ENCODE measurements around the gene ZNF213. TPM values are rescaled to one million over a fixed set of nuclear protein-coding genes. Genes with fewer than 3 reads are reported as not detected.

The ZNF213 gene
- total RNA-seq, 1 donor from 2014 or later, result 7.6 TPM

- no peak overlapping the region for H3K4me3 ChIP-seq
- H3K9me3 ChIP-seq, result no peaks in the 10 kb centered on the region
- H3K4me1 ChIP-seq, result no peaks in the 10 kb centered on the region
- intact Hi-C loops (cut with DNase I), result no loop called here
- no peak for TF ChIP-seq POLR2AphosphoS5 (IDR thresholded peaks at IDR 0.05; ENCODE audit: insufficient read depth in 1 of 2, low read depth in 1 of 2)
- no peak for TF ChIP-seq POLR2A (IDR thresholded peaks at IDR 0.05)
- no peak overlapping the region for H3K27ac ChIP-seq
- no peaks in the 10 kb centered on the region for H3K36me3 ChIP-seq
- DNase-seq (ENCODE audit: extremely low spot score in 2 of 2), result no peak
- no peaks in the 10 kb centered on the region for H3K27me3 ChIP-seq
Measured at GRCh38 chr16:3092501-3092941, 42.3 kb upstream of the ZNF213 start.

- TF ChIP-seq POLR2A (IDR thresholded peaks at IDR 0.05), result no peak
- no peak for TF ChIP-seq POLR2AphosphoS5 (IDR thresholded peaks at IDR 0.05; ENCODE audit: insufficient read depth in 1 of 2, low read depth in 1 of 2)
- TF ChIP-seq, protein P1, sequence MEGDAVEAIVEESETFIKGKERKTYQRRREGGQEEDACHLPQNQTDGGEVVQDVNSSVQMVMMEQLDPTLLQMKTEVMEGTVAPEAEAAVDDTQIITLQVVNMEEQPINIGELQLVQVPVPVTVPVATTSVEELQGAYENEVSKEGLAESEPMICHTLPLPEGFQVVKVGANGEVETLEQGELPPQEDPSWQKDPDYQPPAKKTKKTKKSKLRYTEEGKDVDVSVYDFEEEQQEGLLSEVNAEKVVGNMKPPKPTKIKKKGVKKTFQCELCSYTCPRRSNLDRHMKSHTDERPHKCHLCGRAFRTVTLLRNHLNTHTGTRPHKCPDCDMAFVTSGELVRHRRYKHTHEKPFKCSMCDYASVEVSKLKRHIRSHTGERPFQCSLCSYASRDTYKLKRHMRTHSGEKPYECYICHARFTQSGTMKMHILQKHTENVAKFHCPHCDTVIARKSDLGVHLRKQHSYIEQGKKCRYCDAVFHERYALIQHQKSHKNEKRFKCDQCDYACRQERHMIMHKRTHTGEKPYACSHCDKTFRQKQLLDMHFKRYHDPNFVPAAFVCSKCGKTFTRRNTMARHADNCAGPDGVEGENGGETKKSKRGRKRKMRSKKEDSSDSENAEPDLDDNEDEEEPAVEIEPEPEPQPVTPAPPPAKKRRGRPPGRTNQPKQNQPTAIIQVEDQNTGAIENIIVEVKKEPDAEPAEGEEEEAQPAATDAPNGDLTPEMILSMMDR (IDR thresholded peaks at IDR 0.05), result peak in 1 of 3 experiments; percentile 15
- Histone ChIP-seq H3K4me3 (no peak overlapping the region), H3K4me1 (no peaks in the 10 kb centered on the region), H3K9me3 (no peaks in the 10 kb centered on the region), H3K27me3 (no peaks in the 10 kb centered on the region), H3K36me3 (no peaks in the 10 kb centered on the region), H3K27ac (no peak overlapping the region)
- intact Hi-C loops (cut with DNase I), result no loop called here
- DNase-seq (ENCODE audit: extremely low spot score in 2 of 2), result no peak
Measured at GRCh38 chr16:3094289-3095027, 40.4 kb upstream of the ZNF213 start.

DNA sequence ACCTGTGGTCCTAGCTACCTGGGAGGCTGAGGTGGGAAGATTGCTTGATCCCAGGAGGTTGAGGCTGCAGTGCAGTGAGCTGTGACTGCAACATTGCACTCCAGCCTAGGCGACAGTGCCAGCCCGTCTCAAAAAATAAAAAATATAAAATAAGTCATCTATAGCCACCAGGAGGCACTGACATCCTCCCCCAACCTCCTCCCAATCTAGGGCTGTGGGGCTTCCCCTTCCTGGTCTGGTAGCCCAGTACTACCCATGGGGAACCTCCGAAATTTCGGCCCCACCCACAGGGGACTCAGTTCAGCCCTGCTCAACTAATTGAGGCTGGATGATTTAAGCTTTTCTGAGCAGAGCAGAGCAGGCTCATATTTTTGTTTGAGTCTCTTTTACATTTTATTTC lies 39.0 kb upstream of the ZNF213 start:
- Histone ChIP-seq H3K27me3 (no peaks in the 10 kb centered on the region), H3K9me3 (no peaks in the 10 kb centered on the region), H3K4me3 (no peak overlapping the region), H3K36me3 (no peaks in the 10 kb centered on the region), H3K4me1 (peaks cover 5% of the 10 kb centered on the region), H3K27ac (no peak overlapping the region)
- intact Hi-C loops (cut with DNase I), result no loop called here
- TF ChIP-seq POLR2A (IDR thresholded peaks at IDR 0.05) (no peak), POLR2AphosphoS5 (IDR thresholded peaks at IDR 0.05; ENCODE audit: insufficient read depth in 1 of 2, low read depth in 1 of 2) (no peak)
- TF ChIP-seq, protein P1 (IDR thresholded peaks at IDR 0.05), result no peak
- no peak for DNase-seq (ENCODE audit: extremely low spot score in 2 of 2)

DNA sequence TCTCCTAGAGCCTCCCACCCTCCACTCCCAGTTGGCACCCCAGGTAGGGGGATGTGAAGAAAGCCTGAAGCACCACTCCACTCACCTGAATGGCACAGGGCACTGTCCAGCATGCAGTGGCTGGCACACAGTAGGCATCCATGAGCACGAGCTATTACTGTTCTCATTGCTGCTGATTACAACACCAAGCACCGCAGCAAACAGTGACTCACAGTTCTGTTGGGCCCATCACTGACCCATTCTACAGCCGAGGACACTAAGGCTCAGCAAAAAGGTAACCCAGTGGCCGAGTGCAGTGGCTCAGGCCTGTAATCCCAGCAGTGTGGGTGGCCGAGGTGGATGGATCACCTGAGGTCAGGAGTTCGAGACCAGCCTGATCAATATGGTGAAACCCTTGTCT lies 38.5 kb upstream of the ZNF213 start:
- no peaks in the 10 kb centered on the region for H3K9me3 ChIP-seq
- H3K36me3 ChIP-seq, result no peaks in the 10 kb centered on the region
- no peak overlapping the region for H3K27ac ChIP-seq
- H3K27me3 ChIP-seq, result no peaks in the 10 kb centered on the region
- H3K4me1 ChIP-seq, result peaks cover 5% of the 10 kb centered on the region
- intact Hi-C loops (cut with DNase I), result no loop called here
- TF ChIP-seq, protein P1 (IDR thresholded peaks at IDR 0.05), result no peak
- TF ChIP-seq POLR2A (IDR thresholded peaks at IDR 0.05) (no peak), POLR2AphosphoS5 (IDR thresholded peaks at IDR 0.05; ENCODE audit: insufficient read depth in 1 of 2, low read depth in 1 of 2) (no peak)
- H3K4me3 ChIP-seq, result no peak overlapping the region
- DNase-seq (ENCODE audit: extremely low spot score in 2 of 2), result no peak

DNA sequence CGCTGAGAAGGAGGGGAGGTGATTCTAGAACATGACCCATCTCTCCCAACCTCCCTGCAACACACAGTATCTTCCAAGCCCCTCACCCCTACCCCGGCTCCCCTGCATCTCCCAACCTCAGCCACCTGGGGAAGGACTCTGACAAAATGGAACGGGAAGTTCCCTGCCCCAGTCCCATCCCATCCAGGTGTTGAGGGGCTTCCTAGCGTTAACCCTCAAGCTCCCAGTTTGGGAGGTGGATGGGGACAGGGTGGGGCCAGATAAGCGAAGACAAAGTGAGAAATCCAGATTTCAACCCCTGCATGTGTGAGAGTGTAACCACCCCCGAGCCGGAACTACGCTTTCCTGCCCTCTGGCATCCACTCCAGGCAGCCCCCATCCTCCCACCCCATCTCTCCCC lies 37.6 kb upstream of the ZNF213 start:
- intact Hi-C loops (cut with DNase I), result no loop called here
- no peaks in the 10 kb centered on the region for H3K27me3 ChIP-seq
- H3K4me3 ChIP-seq, result no peak overlapping the region
- no peak for DNase-seq (ENCODE audit: extremely low spot score in 2 of 2)
- H3K9me3 ChIP-seq, result no peaks in the 10 kb centered on the region
- TF ChIP-seq, protein P1 (IDR thresholded peaks at IDR 0.05), result no peak
- TF ChIP-seq POLR2AphosphoS5 (IDR thresholded peaks at IDR 0.05; ENCODE audit: insufficient read depth in 1 of 2, low read depth in 1 of 2) (no peak), POLR2A (IDR thresholded peaks at IDR 0.05) (no peak)
- H3K36me3 ChIP-seq, result no peaks in the 10 kb centered on the region
- H3K27ac ChIP-seq, result no peak overlapping the region
- peaks cover 5% of the 10 kb centered on the region for H3K4me1 ChIP-seq
